Keratinocyte (primary cell): ENCODE results near the gene PDZRN4.

Source experiments
- CTCF ChIP-seq, 3 experiments: IDR thresholded peaks in 1 of 3; conservative IDR thresholded peaks in 1 of 3; optimal IDR thresholded peaks in 1 of 3; 2 replicates in 2 of 3; 3 replicates in 1 of 3; pipeline versions ENCODE3 to v1.5.1; 2011; ENCODE audit warnings: low read length in 3 of 3, mild to moderate bottlenecking in 3 of 3, moderate library complexity in 2 of 3, control low read depth in 1 of 3, inconsistent platforms in 1 of 3; ENCODE audit not compliant: insufficient read depth in 2 of 3; ENCODE audit errors: extremely low read depth in 1 of 3
- EZH2 ChIP-seq: IDR thresholded peaks from one replicate; pipeline ENCODE4 v1.6.1; 2012; ENCODE audit warnings: inconsistent platforms, mild to moderate bottlenecking, low read length, moderate library complexity

DNA sequence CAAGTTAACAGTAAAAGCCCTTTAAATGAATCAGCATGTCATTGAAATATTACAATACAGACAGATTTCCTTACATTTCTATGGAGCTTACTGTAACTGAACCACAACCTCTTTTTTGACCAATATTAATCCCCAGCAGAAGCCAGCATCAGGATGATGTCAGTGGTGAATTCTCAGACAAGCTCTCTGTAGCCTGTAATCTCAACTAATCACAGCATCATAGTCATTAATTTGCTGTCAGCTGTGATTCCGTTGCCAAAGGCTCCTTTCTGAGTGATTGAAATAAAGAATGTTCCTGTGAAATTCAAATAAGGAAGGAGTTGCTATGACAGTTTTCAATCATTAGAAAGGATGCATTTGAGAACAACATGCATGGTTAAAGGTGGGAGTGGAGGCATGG, 323.1 kb downstream of the PDZRN4 start:
- no peak for TF ChIP-seq CTCF (optimal IDR thresholded peaks at IDR 0.05 in 1 of 3, IDR thresholded peaks at IDR 0.05 in 1 of 3, conservative IDR thresholded peaks at IDR 0.05 in 1 of 3; ENCODE audit: extremely low read depth in 1 of 3, insufficient read depth in 2 of 3, low read length in 3 of 3)
- TF ChIP-seq EZH2, result no peak
